ENCODE data around the gene SMIM15. TPM values are rescaled to one million over a fixed set of nuclear protein-coding genes. Genes with fewer than 3 reads are reported as not detected.

SMIM15 gene
- total RNA-seq, 1 donor from 2014 or later = 56.4 TPM

GRCh38 chr5:61182449-61182848, 20.2 kb upstream of the SMIM15 start:
- no peaks in the 10 kb centered on the region for H3K4me1 Mint-ChIP-seq (ENCODE audit: low read depth)
- H3K4me3 Mint-ChIP-seq (ENCODE audit: low read depth) = no peak overlapping the region
- no peaks in the 10 kb centered on the region for H3K27me3 Mint-ChIP-seq
- H3K36me3 Mint-ChIP-seq (ENCODE audit: insufficient read depth) = peaks cover 1% of the 10 kb centered on the region
- H3K9me3 Mint-ChIP-seq (ENCODE audit: low read depth) = no peaks in the 10 kb centered on the region
- H3K27ac Mint-ChIP-seq = no peak overlapping the region
- TF ChIP-seq CTCF (IDR thresholded peaks at IDR 0.05; ENCODE audit: unreplicated experiment) = no peak
- DNase-seq (ENCODE audit: low spot score, unreplicated experiment) = no peak

GRCh38 chr5:61180886-61181285, 18.6 kb upstream of the SMIM15 start:
- Mint-ChIP-seq H3K36me3 (ENCODE audit: insufficient read depth) (no peaks in the 10 kb centered on the region), H3K27me3 (no peaks in the 10 kb centered on the region), H3K9me3 (ENCODE audit: low read depth) (no peaks in the 10 kb centered on the region), H3K4me3 (ENCODE audit: low read depth) (no peak overlapping the region), H3K27ac (no peak overlapping the region), H3K4me1 (ENCODE audit: low read depth) (no peaks in the 10 kb centered on the region)
- DNase-seq (ENCODE audit: low spot score, unreplicated experiment) = no peak
- no peak for TF ChIP-seq CTCF (IDR thresholded peaks at IDR 0.05; ENCODE audit: unreplicated experiment)

GRCh38 chr5:61178702-61179101, 16.4 kb upstream of the SMIM15 start:
- DNase-seq (ENCODE audit: low spot score, unreplicated experiment) = no peak
- no peak for TF ChIP-seq CTCF (IDR thresholded peaks at IDR 0.05; ENCODE audit: unreplicated experiment)
- Mint-ChIP-seq H3K4me1 (ENCODE audit: low read depth) (no peaks in the 10 kb centered on the region), H3K36me3 (ENCODE audit: insufficient read depth) (no peaks in the 10 kb centered on the region), H3K27me3 (no peaks in the 10 kb centered on the region), H3K9me3 (ENCODE audit: low read depth) (no peaks in the 10 kb centered on the region), H3K27ac (no peak overlapping the region), H3K4me3 (ENCODE audit: low read depth) (no peak overlapping the region)

DNA sequence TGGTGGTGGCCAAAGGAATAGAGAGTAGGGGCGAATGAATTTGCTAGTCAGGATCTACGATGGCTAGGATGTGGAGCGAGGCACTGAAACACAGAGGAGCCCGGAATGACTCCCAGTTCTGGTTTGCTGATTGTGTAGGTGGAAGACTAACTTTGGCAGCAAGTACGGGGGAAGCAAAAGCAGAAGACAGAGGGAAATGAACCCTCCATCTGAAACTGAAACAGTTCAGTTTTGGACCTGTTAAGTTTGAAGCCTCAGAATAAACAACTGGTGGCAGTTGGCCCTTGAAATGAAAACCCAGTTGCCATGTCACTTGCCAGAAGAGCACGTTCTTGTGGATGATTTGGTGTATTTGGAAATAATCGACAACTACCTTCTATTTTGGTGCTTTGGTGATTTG, 15.4 kb upstream of the SMIM15 start:
- Mint-ChIP-seq H3K36me3 (ENCODE audit: insufficient read depth) (no peaks in the 10 kb centered on the region), H3K27me3 (no peaks in the 10 kb centered on the region), H3K9me3 (ENCODE audit: low read depth) (no peaks in the 10 kb centered on the region), H3K4me3 (ENCODE audit: low read depth) (no peak overlapping the region), H3K27ac (no peak overlapping the region), H3K4me1 (ENCODE audit: low read depth) (no peaks in the 10 kb centered on the region)
- no peak for DNase-seq (ENCODE audit: low spot score, unreplicated experiment)
- TF ChIP-seq CTCF (IDR thresholded peaks at IDR 0.05; ENCODE audit: unreplicated experiment) = no peak

DNA sequence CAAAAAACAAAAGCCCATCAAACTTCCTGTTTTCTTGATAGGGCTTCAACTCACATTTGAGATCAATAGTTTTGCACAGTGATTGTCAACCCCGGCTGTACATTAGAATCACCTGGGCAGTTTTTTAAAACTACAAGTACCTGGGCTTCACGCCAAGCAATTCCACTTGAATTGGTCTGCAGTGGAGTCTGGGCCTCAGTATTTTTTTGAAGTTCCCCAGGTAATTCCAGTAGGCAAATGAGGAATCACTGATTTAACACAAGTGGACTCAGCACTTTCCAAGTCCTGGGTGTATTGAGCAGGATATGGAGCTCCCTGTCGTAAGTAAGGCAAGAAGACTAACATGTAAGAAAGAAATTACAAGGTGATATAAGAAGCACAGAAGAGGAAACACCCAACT, 14.8 kb upstream of the SMIM15 start:
- no peaks in the 10 kb centered on the region for H3K27me3 Mint-ChIP-seq
- no peak overlapping the region for H3K4me3 Mint-ChIP-seq (ENCODE audit: low read depth)
- no peak for DNase-seq (ENCODE audit: low spot score, unreplicated experiment)
- H3K9me3 Mint-ChIP-seq (ENCODE audit: low read depth) = no peaks in the 10 kb centered on the region
- no peak for TF ChIP-seq CTCF (IDR thresholded peaks at IDR 0.05; ENCODE audit: unreplicated experiment)
- no peaks in the 10 kb centered on the region for H3K4me1 Mint-ChIP-seq (ENCODE audit: low read depth)
- H3K27ac Mint-ChIP-seq = no peak overlapping the region
- no peaks in the 10 kb centered on the region for H3K36me3 Mint-ChIP-seq (ENCODE audit: insufficient read depth)
